Lower leg skin (tissue), 3 donors: ENCODE results near the gene NEDD4L.

Source experiments
- CTCF ChIP-seq, 3 donors: fragments of 450-650 bp; IDR thresholded peaks; one replicate each; pipeline ENCODE4 v1.5.1; 2016; ENCODE audit warnings: antibody characterized with exemption in 3 of 3, mild to moderate bottlenecking in 3 of 3, moderate library complexity in 2 of 3
- POLR2A ChIP-seq, 2 donors: fragments of 450-650 bp; IDR thresholded peaks; one replicate each; pipeline ENCODE4 v1.6.1; 2016 to 2017; ENCODE audit warnings: antibody characterized with exemption in 2 of 2, mild to moderate bottlenecking in 1 of 2, moderate library complexity in 1 of 2

- TF ChIP-seq POLR2A (IDR thresholded peaks at IDR 0.05) (no peak), CTCF (IDR thresholded peaks at IDR 0.05) (no peak)
These were observed 331.0 kb downstream of the NEDD4L start for GRCh38 chr18:58375051-58375450.
